Measurements from ENCODE around the gene IL19.

Gene IL19

DNA sequence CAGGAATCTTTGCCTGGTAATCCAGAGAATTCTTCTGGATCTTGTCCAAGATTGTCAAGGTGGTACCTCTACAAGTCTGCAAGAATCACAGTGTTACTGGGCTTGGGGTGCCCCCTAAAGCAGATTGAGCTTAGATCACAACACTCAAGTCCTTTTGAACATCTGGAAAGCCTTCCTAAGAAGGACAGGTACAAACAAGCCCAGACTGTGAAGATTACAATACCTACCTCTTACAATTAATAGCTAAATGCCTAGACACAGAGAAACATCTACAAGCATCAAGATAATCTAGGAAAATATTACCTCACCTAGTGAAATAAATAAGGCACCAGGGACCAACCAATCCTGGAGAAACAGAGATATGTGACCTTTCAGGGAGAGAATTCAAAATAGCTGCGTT, 77.4 kb downstream of the IL19 start:
- ChIA-PET CTCF (interaction anchor here (0.6 to 1.2 kb wide), 4 partner anchors 17 to 133 kb away, joined by 3 to 8 read pairs (median 5); partner anchors contain the start of gene IL20), POLR2A (no interaction called here)
- TF ChIP-seq ZBTB1 (tag by site-specific recombination; IDR thresholded peaks at IDR 0.05) (no peak), KLF9 (tag by site-specific recombination; IDR thresholded peaks at IDR 0.05; ENCODE audit: low read depth) (no peak), ZNF426 (tag by site-specific recombination; IDR thresholded peaks at IDR 0.05) (no peak), OSR2 (tag by site-specific recombination; IDR thresholded peaks at IDR 0.05) (no peak), ZNF146 (tag by site-specific recombination; IDR thresholded peaks at IDR 0.05) (no peak), ZNF133 (tag by site-specific recombination; IDR thresholded peaks at IDR 0.05) (no peak), ZNF843 (tag by site-specific recombination; IDR thresholded peaks at IDR 0.05) (no peak), ZNF292 (tag by site-specific recombination; IDR thresholded peaks at IDR 0.05; ENCODE audit: borderline replicate concordance, low read depth) (no peak), SP7 (tag by site-specific recombination; IDR thresholded peaks at IDR 0.05) (no peak), ZNF777 (tag by site-specific recombination; IDR thresholded peaks at IDR 0.05; ENCODE audit: borderline replicate concordance) (no peak), KLF8 (tag by site-specific recombination; IDR thresholded peaks at IDR 0.05) (no peak)
- TF ChIP-seq, protein P1, sequence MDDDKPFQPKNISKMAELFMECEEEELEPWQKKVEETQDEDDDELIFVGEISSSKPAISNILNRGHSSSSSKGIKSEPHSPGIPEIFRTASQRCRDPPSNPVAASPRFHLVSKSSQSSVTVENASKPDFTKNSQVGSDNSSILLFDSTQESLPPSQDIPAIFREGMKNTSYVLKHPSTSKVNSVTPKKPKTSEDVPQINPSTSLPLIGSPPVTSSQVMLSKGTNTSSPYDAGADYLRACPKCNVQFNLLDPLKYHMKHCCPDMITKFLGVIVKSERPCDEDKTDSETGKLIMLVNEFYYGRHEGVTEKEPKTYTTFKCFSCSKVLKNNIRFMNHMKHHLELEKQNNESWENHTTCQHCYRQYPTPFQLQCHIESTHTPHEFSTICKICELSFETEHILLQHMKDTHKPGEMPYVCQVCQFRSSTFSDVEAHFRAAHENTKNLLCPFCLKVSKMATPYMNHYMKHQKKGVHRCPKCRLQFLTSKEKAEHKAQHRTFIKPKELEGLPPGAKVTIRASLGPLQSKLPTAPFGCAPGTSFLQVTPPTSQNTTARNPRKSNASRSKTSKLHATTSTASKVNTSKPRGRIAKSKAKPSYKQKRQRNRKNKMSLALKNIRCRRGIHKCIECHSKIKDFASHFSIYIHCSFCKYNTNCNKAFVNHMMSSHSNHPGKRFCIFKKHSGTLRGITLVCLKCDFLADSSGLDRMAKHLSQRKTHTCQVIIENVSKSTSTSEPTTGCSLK (tag by site-specific recombination; IDR thresholded peaks at IDR 0.05), result no peak
- H3K36me3 ChIP-seq (ENCODE audit: control insufficient read depth in 2 of 2, insufficient read depth in 1 of 2, low read length in 2 of 2), result no peaks in the 10 kb centered on the region
- H3K4me3 ChIP-seq (ENCODE audit: low read depth, low read length), result no peak overlapping the region
- H3K27ac ChIP-seq (ENCODE audit: extremely low read depth, low read depth, low read length), result no peak overlapping the region
- no peaks in the 10 kb centered on the region for H3K9me3 ChIP-seq (ENCODE audit: control insufficient read depth, insufficient read depth, low read depth, low read length)
- no peaks in the 10 kb centered on the region for H3K4me1 ChIP-seq (ENCODE audit: control insufficient read depth, insufficient read depth, low read length)

DNA sequence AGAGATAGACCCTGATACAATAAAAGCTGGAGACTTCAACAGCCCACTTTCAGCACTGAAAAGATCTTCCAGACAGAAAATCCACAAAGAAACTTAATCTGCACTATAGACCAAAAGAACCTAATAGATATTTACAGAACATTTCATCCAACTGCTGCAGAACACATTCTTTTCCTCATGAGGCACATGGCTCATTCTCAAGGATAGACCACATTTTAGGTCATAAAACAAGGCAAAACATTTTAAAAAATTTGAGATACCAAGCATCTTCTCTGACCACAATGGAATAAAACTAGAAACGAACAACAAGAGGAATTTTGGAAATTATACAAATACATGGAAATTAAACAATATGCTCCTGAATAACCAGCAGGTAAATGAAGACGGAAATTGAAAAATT, 79.8 kb downstream of the IL19 start:
- ChIA-PET CTCF (interaction anchor here (1.0 kb wide), 1 partner anchor 9 kb away, joined by 4 read pairs; no protein-coding TSS in a partner anchor), POLR2A (no interaction called here)
- H3K36me3 ChIP-seq (ENCODE audit: control insufficient read depth in 2 of 2, insufficient read depth in 1 of 2, low read length in 2 of 2), result no peaks in the 10 kb centered on the region
- H3K9me3 ChIP-seq (ENCODE audit: control insufficient read depth, insufficient read depth, low read depth, low read length), result no peaks in the 10 kb centered on the region
- H3K4me3 ChIP-seq (ENCODE audit: low read depth, low read length), result no peak overlapping the region
- H3K27ac ChIP-seq (ENCODE audit: extremely low read depth, low read depth, low read length), result no peak overlapping the region
- peaks cover 4% of the 10 kb centered on the region; the same call in 1 of the 2 replicates for H3K4me1 ChIP-seq (ENCODE audit: control insufficient read depth, insufficient read depth, low read length)
- TF ChIP-seq ZSCAN16 (tag by site-specific recombination; IDR thresholded peaks at IDR 0.05), result no peak
- TF ChIP-seq, protein P2, sequence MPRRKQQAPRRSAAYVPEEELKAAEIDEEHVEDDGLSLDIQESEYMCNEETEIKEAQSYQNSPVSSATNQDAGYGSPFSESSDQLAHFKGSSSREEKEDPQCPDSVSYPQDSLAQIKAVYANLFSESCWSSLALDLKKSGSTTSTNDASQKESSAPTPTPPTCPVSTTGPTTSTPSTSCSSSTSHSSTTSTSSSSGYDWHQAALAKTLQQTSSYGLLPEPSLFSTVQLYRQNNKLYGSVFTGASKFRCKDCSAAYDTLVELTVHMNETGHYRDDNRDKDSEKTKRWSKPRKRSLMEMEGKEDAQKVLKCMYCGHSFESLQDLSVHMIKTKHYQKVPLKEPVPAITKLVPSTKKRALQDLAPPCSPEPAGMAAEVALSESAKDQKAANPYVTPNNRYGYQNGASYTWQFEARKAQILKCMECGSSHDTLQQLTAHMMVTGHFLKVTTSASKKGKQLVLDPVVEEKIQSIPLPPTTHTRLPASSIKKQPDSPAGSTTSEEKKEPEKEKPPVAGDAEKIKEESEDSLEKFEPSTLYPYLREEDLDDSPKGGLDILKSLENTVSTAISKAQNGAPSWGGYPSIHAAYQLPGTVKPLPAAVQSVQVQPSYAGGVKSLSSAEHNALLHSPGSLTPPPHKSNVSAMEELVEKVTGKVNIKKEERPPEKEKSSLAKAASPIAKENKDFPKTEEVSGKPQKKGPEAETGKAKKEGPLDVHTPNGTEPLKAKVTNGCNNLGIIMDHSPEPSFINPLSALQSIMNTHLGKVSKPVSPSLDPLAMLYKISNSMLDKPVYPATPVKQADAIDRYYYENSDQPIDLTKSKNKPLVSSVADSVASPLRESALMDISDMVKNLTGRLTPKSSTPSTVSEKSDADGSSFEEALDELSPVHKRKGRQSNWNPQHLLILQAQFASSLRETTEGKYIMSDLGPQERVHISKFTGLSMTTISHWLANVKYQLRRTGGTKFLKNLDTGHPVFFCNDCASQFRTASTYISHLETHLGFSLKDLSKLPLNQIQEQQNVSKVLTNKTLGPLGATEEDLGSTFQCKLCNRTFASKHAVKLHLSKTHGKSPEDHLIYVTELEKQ (tag by site-specific recombination; IDR thresholded peaks at IDR 0.05; ENCODE audit: borderline replicate concordance), result no peak
- TF ChIP-seq ZNF549 (tag by site-specific recombination; IDR thresholded peaks at IDR 0.05), result no peak
- no peak for TF ChIP-seq ZNF529 (tag by site-specific recombination; IDR thresholded peaks at IDR 0.05; ENCODE audit: insufficient replicate concordance)
- TF ChIP-seq, protein P3, sequence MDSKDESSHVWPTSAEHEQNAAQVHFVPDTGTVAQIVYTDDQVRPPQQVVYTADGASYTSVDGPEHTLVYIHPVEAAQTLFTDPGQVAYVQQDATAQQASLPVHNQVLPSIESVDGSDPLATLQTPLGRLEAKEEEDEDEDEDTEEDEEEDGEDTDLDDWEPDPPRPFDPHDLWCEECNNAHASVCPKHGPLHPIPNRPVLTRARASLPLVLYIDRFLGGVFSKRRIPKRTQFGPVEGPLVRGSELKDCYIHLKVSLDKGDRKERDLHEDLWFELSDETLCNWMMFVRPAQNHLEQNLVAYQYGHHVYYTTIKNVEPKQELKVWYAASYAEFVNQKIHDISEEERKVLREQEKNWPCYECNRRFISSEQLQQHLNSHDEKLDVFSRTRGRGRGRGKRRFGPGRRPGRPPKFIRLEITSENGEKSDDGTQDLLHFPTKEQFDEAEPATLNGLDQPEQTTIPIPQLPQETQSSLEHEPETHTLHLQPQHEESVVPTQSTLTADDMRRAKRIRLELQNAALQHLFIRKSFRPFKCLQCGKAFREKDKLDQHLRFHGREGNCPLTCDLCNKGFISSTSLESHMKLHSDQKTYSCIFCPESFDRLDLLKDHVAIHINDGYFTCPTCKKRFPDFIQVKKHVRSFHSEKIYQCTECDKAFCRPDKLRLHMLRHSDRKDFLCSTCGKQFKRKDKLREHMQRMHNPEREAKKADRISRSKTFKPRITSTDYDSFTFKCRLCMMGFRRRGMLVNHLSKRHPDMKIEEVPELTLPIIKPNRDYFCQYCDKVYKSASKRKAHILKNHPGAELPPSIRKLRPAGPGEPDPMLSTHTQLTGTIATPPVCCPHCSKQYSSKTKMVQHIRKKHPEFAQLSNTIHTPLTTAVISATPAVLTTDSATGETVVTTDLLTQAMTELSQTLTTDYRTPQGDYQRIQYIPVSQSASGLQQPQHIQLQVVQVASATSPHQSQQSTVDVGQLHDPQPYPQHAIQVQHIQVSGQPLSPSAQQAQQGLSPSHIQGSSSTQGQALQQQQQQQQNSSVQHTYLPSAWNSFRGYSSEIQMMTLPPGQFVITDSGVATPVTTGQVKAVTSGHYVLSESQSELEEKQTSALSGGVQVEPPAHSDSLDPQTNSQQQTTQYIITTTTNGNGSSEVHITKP (tag by site-specific recombination; IDR thresholded peaks at IDR 0.05), result no peak
- no peak for TF ChIP-seq KLF10 (tag by site-specific recombination; IDR thresholded peaks at IDR 0.05)
- no peak for TF ChIP-seq ZNF629 (tag by site-specific recombination; IDR thresholded peaks at IDR 0.05)
- no peak for TF ChIP-seq HOXD13 (CRISPR knock-in tag; IDR thresholded peaks at IDR 0.05; ENCODE audit: borderline replicate concordance)
- no peak for TF ChIP-seq TRIM28 (IDR thresholded peaks at IDR 0.05; ENCODE audit: borderline replicate concordance, low read length)
- no peak for TF ChIP-seq ZNF341 (tag by site-specific recombination; IDR thresholded peaks at IDR 0.05; ENCODE audit: low read depth)
- no peak for TF ChIP-seq HOXC10 (CRISPR knock-in tag; IDR thresholded peaks at IDR 0.05)
- no peak for TF ChIP-seq ZNF354C (tag by site-specific recombination; IDR thresholded peaks at IDR 0.05; ENCODE audit: borderline replicate concordance, low read depth)
- no peak for TF ChIP-seq ZSCAN23 (tag by site-specific recombination; IDR thresholded peaks at IDR 0.05)
- TF ChIP-seq EGR2 (tag by site-specific recombination; IDR thresholded peaks at IDR 0.05; ENCODE audit: low read depth), result no peak
- no peak for TF ChIP-seq SETDB1 (IDR thresholded peaks at IDR 0.05; ENCODE audit: insufficient read length, low read length)
